ENCODE results near the gene ROBO1. TPM values are rescaled to one million over a fixed set of nuclear protein-coding genes. Genes with fewer than 3 reads are reported as not detected.

ROBO1 gene
- total and polyA plus RNA-seq, 2 of the 13 experiments (the other 11 are each of a cell fraction or from before 2014, with no cell fraction given): 52.2 to 71.0 TPM

DNA sequence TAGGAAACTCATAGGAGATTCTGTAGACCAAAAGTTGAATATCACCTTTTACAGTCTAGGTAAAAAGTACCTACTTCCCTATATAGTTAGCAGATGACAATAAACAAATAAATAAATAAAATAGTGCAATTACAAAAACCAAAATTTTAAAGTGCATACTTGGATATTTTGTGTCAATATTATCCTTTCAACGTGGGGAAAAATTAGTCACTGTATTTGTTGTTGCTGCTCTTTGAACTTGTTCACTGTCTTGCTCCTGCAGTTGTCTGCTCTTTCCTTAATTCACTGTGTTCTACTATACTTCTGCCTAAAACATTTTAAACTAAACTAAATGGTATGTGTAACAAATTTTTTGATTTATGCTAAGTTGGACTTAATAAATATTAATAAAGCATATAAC is 889.0 kb downstream of the ROBO1 start (continued):
- TF ChIP-seq, protein P1, sequence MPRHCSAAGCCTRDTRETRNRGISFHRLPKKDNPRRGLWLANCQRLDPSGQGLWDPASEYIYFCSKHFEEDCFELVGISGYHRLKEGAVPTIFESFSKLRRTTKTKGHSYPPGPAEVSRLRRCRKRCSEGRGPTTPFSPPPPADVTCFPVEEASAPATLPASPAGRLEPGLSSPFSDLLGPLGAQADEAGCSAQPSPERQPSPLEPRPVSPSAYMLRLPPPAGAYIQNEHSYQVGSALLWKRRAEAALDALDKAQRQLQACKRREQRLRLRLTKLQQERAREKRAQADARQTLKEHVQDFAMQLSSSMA (CRISPR knock-in tag; IDR thresholded peaks at IDR 0.05): no peak
- TF ChIP-seq, protein P2, sequence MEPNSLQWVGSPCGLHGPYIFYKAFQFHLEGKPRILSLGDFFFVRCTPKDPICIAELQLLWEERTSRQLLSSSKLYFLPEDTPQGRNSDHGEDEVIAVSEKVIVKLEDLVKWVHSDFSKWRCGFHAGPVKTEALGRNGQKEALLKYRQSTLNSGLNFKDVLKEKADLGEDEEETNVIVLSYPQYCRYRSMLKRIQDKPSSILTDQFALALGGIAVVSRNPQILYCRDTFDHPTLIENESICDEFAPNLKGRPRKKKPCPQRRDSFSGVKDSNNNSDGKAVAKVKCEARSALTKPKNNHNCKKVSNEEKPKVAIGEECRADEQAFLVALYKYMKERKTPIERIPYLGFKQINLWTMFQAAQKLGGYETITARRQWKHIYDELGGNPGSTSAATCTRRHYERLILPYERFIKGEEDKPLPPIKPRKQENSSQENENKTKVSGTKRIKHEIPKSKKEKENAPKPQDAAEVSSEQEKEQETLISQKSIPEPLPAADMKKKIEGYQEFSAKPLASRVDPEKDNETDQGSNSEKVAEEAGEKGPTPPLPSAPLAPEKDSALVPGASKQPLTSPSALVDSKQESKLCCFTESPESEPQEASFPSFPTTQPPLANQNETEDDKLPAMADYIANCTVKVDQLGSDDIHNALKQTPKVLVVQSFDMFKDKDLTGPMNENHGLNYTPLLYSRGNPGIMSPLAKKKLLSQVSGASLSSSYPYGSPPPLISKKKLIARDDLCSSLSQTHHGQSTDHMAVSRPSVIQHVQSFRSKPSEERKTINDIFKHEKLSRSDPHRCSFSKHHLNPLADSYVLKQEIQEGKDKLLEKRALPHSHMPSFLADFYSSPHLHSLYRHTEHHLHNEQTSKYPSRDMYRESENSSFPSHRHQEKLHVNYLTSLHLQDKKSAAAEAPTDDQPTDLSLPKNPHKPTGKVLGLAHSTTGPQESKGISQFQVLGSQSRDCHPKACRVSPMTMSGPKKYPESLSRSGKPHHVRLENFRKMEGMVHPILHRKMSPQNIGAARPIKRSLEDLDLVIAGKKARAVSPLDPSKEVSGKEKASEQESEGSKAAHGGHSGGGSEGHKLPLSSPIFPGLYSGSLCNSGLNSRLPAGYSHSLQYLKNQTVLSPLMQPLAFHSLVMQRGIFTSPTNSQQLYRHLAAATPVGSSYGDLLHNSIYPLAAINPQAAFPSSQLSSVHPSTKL (CRISPR knock-in tag; IDR thresholded peaks at IDR 0.05): peak; percentile 85
- TF ChIP-seq NR2F6 (IDR thresholded peaks at IDR 0.05) (peak; percentile 13; the same call in 1 of the 2 replicates), NR2F6 (CRISPR knock-in tag; IDR thresholded peaks at IDR 0.05) (0 out of 2 replicates have a peak, but pooled peaks have one; percentile 12), CREM (IDR thresholded peaks at IDR 0.05) (peak; percentile 46; the same call in 1 of the 2 replicates), CREM (CRISPR knock-in tag; IDR thresholded peaks at IDR 0.05) (no peak), RXRB (CRISPR knock-in tag; IDR thresholded peaks at IDR 0.05; ENCODE audit: borderline replicate concordance) (peak; percentile 22; the same call in 1 of the 2 replicates), CREB1 (IDR thresholded peaks at IDR 0.05) (no peak), CREB1 (CRISPR knock-in tag; IDR thresholded peaks at IDR 0.05) (peak; percentile 17; the same call in 1 of the 2 replicates), TBX3 (IDR thresholded peaks at IDR 0.05; ENCODE audit: borderline replicate concordance) (peak; percentile 28; the same call in 1 of the 2 replicates), NFIC (IDR thresholded peaks at IDR 0.05; ENCODE audit: low read length) (peak; percentile 80; the same call in 1 of the 2 replicates), MIXL1 (CRISPR knock-in tag; IDR thresholded peaks at IDR 0.05) (peak; percentile 17; the same call in 1 of the 2 replicates), PAXIP1 (CRISPR knock-in tag; conservative IDR thresholded peaks at IDR 0.05) (peak; percentile 66), LCORL (IDR thresholded peaks at IDR 0.05) (peak; percentile 57; the same call in 1 of the 2 replicates), LCORL (CRISPR knock-in tag; IDR thresholded peaks at IDR 0.05) (no peak), SOX5 (CRISPR knock-in tag; IDR thresholded peaks at IDR 0.05; ENCODE audit: borderline replicate concordance) (peak; percentile 75), SOX13 (IDR thresholded peaks at IDR 0.05) (no peak), SOX13 (CRISPR knock-in tag; conservative IDR thresholded peaks at IDR 0.05 in 1 of 2, IDR thresholded peaks at IDR 0.05 in 1 of 2) (peak in 1 of 2 experiments; percentile 62; a peak in 2 of 4 replicates), NCOR1 (IDR thresholded peaks at IDR 0.05; ENCODE audit: borderline replicate concordance, low read length) (peak; percentile 16; the same call in 1 of the 2 replicates), SNAI1 (CRISPR knock-in tag; IDR thresholded peaks at IDR 0.05; ENCODE audit: borderline replicate concordance) (no peak), HNF4A (CRISPR knock-in tag; IDR thresholded peaks at IDR 0.05) (peak; percentile 36; the same call in 1 of the 2 replicates), MED1 (CRISPR knock-in tag; IDR thresholded peaks at IDR 0.05) (peak; percentile 15; the same call in 1 of the 2 replicates), RARA (CRISPR knock-in tag; IDR thresholded peaks at IDR 0.05) (0 out of 2 replicates have a peak, but pooled peaks have one; percentile 8)
- TF ChIP-seq, protein P3, sequence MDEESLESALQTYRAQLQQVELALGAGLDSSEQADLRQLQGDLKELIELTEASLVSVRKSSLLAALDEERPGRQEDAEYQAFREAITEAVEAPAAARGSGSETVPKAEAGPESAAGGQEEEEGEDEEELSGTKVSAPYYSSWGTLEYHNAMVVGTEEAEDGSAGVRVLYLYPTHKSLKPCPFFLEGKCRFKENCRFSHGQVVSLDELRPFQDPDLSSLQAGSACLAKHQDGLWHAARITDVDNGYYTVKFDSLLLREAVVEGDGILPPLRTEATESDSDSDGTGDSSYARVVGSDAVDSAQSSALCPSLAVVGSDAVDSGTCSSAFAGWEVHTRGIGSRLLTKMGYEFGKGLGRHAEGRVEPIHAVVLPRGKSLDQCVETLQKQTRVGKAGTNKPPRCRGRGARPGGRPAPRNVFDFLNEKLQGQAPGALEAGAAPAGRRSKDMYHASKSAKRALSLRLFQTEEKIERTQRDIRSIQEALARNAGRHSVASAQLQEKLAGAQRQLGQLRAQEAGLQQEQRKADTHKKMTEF (CRISPR knock-in tag; IDR thresholded peaks at IDR 0.05): 0 out of 2 replicates have a peak, but pooled peaks have one; percentile 19
